ENCODE measurements around the gene DAPK1. TPM values are rescaled to one million over a fixed set of nuclear protein-coding genes. Genes with fewer than 3 reads are reported as not detected.

DAPK1 gene
- polyA plus RNA-seq, 10 donors, result 15.9 to 26.7 (median 21.2) TPM

DNA sequence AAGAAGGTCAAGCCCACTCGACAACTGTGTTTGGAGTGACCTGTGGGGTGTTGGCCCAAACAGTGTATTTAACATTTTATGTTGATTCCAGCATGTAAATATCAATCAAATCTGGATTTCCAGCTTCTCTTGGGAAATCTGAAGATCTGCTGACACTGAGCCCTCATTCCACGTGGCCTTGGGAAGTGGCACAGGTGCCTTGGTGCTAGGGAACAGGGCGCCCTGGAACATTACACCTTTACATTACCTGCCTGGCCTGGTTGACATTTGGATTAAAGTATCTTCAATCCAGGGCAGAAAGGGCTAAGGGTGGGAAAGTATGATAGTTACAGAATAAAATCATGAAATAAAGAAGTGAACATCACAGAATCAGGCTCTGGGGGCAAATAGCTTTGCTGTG, 143.4 kb downstream of the DAPK1 start:
- DNase-seq, result no peak

GRCh38 chr9:87642330-87643106, 144.9 kb downstream of the DAPK1 start:
- DNase-seq, result peak; percentile 15 to 50 (median 20)

GRCh38 chr9:87643107-87643650, 145.5 kb downstream of the DAPK1 start:
- no peak for DNase-seq

- DNase-seq, result no peak
Observed at GRCh38 chr9:87643778-87644570, 146.3 kb downstream of the DAPK1 start.

DNA sequence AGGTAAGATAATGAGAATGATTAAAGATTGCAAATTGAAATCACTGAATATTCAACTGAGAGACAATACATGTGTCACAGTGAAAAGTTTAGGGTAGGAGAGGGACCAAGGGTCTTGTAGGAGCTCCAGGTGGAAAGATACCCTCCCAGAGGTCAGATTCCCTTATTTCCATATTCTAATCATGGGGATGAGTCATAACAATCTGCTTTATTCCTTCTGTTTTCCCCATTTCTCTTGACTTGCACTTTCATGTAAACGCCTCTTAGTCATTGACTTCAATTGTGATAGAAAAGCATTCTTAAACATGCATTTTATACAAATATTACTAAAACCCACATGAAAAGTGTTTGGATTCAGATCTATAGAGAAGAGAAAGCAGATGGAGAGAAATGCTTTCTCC, 147.0 kb downstream of the DAPK1 start:
- DNase-seq, result no peak

DNA sequence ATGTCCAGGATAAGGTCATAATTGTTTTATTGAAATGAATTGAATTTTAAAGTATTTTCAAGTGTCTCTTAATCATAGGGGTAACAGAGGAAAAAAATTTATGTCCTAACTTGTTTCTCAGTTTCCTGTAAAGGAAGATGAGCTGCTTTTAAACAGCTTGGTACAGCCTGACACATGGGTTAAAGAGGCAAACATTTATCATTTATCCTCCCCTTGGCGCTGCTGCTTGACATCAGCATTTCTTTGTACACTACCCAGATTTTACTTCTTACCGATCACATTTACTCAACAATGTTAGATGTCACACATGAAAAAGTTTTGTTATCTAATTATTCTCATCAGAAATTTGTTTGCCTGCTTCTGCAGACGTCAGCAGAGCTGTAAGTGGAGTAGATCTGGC, 148.9 kb downstream of the DAPK1 start:
- no peak for DNase-seq

DNA sequence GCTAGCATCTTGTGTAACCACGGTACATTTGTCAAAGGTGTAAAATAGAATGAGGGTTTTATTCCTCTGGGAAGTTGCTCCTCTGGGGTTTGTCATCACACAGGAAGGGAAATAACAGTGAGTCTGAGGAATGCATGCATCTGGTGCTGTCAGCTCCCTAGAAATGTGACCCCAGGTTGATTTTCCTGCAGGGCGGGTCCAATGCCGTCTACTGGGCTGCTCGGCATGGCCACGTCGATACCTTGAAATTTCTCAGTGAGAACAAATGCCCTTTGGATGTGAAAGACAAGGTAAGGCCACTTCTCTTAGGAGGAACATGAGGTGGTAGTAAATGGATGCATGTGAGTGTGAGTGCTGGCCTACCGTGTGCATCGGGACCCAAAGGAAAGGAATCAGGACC, 149.4 kb downstream of the DAPK1 start:
- DNase-seq, result no peak

- DNase-seq, result no peak
Observed at GRCh38 chr9:87648606-87649005, 150.9 kb downstream of the DAPK1 start.

- DNase-seq, result no peak
Observed at GRCh38 chr9:87650611-87651295, 153.1 kb downstream of the DAPK1 start.

DNA sequence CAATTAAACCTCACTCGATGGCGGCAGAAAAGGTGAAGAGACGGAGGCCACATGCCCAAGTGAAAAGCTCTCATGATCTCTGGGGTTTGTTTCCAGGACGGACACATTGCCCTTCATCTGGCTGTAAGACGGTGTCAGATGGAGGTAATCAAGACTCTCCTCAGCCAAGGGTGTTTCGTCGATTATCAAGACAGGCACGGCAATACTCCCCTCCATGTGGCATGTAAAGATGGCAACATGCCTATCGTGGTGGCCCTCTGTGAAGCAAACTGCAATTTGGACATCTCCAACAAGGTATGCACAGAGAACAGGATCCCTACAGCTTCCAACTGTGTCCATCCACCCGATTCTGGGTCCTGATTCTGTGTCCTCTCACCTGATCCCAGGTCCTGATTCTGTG, 153.8 kb downstream of the DAPK1 start:
- DNase-seq, result no peak

- DNase-seq, result no peak
Observed at GRCh38 chr9:87653941-87654340, 156.3 kb downstream of the DAPK1 start.

DNA sequence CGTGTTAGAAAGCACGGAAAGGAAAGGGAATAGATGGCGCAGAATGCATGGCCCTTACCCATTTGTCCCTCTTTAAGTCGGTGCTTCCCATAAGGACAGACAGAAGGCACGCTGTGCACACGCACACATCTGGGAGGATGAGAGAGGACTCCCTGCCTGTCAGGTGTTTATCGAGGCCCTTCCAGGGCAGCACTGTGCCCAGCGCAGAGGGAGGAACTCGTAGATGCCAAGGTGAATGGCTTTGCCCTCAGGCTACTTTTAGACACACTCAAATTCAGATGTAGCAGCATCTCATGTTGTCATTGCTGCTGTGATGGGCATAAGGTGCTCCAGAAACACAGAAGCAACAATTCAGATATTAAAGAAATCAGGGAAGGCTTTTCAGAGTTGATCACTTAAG, 158.1 kb downstream of the DAPK1 start:
- DNase-seq, result no peak

- DNase-seq, result peak in 1 of 3 donors; percentile 48
Observed at GRCh38 chr9:87656485-87656884, 158.8 kb downstream of the DAPK1 start.

GRCh38 chr9:87657190-87657589, 159.5 kb downstream of the DAPK1 start:
- no peak for DNase-seq

- DNase-seq, result no peak
Observed at GRCh38 chr9:87657893-87658292, 160.2 kb downstream of the DAPK1 start.

GRCh38 chr9:87658511-87658910, 160.8 kb downstream of the DAPK1 start:
- DNase-seq, result no peak

GRCh38 chr9:87659534-87660419, 162.1 kb downstream of the DAPK1 start:
- DNase-seq, result no peak

DNA sequence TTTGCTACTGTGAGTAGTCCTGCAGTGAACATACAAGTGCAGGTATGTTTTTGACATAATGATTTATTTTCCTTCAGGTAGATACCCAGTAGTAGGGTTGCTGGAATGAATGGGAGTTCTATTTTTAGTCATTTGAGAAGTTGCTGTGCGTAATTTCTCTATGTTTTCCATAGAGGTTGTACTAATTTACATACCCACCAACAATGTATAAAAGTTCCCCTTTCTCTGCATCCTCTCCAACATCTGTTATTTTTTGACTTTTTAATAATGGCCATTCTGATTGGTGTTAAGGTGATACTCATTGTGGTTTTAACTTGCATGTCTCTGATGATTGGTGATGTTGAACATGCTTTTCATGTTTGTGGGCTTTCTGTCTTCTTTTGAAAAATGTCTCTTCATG, 163.6 kb downstream of the DAPK1 start:
- no peak for DNase-seq

DNA sequence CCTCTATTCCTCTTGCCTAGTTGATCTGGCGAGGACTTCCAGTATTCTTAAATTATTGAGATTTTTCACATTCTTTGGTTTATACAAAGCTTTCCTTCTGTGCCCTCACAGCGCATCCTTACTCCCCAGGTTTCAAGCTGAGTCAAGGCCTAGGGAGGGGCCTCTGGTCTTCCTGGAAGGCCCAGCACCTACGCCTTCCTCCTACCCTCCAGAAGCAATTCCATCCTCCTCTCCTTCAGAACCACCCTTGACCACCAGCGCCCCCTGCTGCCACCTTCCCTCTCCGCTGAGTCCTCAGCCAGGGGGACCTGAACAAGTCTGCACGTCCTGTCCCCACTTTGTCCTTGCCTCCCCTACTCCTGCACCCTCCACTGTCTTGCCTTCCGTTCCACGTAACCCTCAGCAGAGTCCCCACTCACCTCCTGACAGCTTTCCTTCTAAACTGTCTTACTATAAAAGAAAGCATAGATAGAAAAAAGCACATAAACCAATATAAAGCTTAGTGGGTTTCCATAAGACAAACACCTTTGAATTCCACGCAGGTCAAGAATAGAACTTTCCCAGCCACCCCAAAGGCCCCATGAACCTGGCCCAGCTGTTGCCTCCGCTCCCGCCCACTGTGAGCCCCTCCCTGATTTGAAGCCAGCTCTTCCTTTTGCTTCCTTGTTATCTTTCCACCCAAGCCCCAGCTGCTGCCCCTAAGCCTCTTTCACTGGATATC, 165.3 kb downstream of the DAPK1 start:
- peak; percentile 43 to 68 (median 44) for DNase-seq

DNA sequence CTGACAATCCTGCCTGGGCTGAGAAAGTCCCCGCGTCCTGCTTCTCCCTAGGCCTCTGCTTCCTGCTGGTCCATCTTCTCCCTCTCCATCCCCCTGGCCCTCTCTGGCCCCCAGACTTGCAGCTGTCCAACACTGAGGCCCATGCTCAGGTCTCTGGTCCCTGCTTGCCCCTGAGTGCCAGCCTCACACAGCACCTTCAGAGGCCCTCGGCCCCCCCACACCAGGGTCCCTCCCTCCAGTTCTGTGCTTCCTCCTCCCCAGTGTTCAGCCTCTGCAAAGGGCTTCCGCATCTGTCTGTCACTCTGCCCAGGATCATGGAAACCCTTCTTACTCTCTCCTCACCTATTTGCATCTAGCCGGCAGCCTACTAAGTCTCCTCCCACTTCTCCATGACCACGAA, 165.9 kb downstream of the DAPK1 start:
- no peak for DNase-seq
